Sigmoid colon (tissue), 7 donors: ENCODE measurements around the gene FLNA. TPM values are rescaled to one million over a fixed set of nuclear protein-coding genes. Genes with fewer than 3 reads are reported as not detected.

Experiments used
- DNase-seq: peaks from one replicate; pipeline ENCODE4 v3.0.0-alpha.2; 2019
- H3K27ac ChIP-seq, 4 donors: fragments of 200-600 bp; sonication (generic); one replicate each; pipeline ENCODE4 v1.5.1; 2016 to 2019; ENCODE audit warnings: mild to moderate bottlenecking in 1 of 4
- H3K27me3 ChIP-seq, 3 donors: fragments of 200-600 bp; sonication (generic); one replicate each; pipeline ENCODE4 v1.5.1; 2019; ENCODE audit warnings: mild to moderate bottlenecking in 1 of 3
- H3K36me3 ChIP-seq, 4 donors: fragments of 200-600 bp; sonication (generic); one replicate each; pipeline ENCODE4 v1.5.1; 2016 to 2019
- H3K4me1 ChIP-seq, 4 donors: fragments of 200-600 bp; sonication (generic); one replicate each; pipeline ENCODE4 v1.5.1; 2017 to 2019
- H3K4me3 ChIP-seq, 4 donors: fragments of 200-600 bp; sonication (generic); one replicate each; pipeline ENCODE4 v1.5.1; 2017 to 2019; ENCODE audit warnings: mild to moderate bottlenecking in 2 of 4, moderate library complexity in 1 of 4
- H3K9me3 ChIP-seq, 4 donors: fragments of 200-600 bp in 3 of 4; sonication (generic) in 3 of 4; one replicate each; pipeline versions ENCODE4 v1.5.1 to v1.6.1; 2013 to 2019
- EP300 ChIP-seq, 4 donors: sonication (generic); formaldehyde crosslinking; IDR thresholded peaks; one replicate each; pipeline ENCODE4 v1.6.1; 2017; ENCODE audit warnings: antibody characterized with exemption in 4 of 4
- POLR2A ChIP-seq, 2 donors: fragments of 450-650 bp; IDR thresholded peaks; one replicate each; pipeline ENCODE4 v1.6.1; 2016; ENCODE audit warnings: antibody characterized with exemption in 2 of 2, mild to moderate bottlenecking in 2 of 2, moderate library complexity in 2 of 2
- POLR2AphosphoS5 ChIP-seq, 4 donors: sonication (generic); formaldehyde crosslinking; IDR thresholded peaks; one replicate each; pipeline ENCODE4 v1.6.1; 2017; ENCODE audit warnings: antibody characterized with exemption in 4 of 4
- WGBS, 2 donors: extraction: QIAGEN DNeasy Blood & Tissue Kit; methylation state at CpG; one replicate each; pipeline ENCODE4 v1.1.7; 2013; 5-methylcytosine and 5-hydroxymethylcytosine counted together
- intact Hi-C: fragments of 100-400 bp; cut with DNase I; formaldehyde crosslinking; loops from one replicate; pipeline ENCODE4 v1.15.1; 2023
- polyA plus RNA-seq, 3 donors: library from polyadenylated mRNA; stranded (reverse); fragments of 200-250 nt; gene quantifications; one replicate each; pipeline ENCODE4 v1.2.3, GENCODE V29; 2013
- total RNA-seq, 4 donors: library from RNA; depleted of rRNA; stranded (reverse); fragments of >200 nt; gene quantifications; one replicate each; pipeline ENCODE4 v1.1.0, GENCODE V29; 2016
- TF ChIP-seq, protein P1 (sequence below), 4 experiments: fragments of 450-650 bp in 3 of 4; fragments of 200-600 bp in 1 of 4; IDR thresholded peaks; one replicate each; pipeline ENCODE4 v1.5.1; 2016 to 2019; ENCODE audit warnings: antibody characterized with exemption in 4 of 4, mild to moderate bottlenecking in 3 of 4, moderate library complexity in 2 of 4
- donor health status: healthy with polysubstance abuse.
- donor health status: Bipolar disorder and iron deficiency.
- donor health status: healthy.

FLNA gene
- total and polyA plus RNA-seq, 7 donors, result 27.0 to 9,435 (median 2,494) TPM

DNA sequence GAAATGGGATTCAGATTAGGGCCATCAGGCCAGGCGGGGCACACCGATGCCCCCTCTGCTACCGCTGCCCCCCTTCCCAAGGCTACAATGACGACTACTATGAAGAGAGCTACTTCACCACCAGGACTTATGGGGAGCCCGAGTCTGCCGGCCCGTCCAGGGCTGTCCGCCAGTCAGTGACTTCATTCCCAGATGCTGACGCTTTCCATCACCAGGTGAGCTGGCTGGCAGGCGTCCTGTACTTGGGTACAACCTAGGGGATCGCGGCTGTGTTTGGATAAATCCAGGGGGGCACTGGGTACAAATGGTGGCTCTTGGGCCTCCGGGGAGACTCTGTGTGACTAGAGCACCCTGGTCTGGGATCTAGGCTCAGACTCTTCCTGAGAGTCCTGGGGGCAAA lies 5.7 kb upstream of the FLNA start:
- WGBS, 2 donors, result 25 to 49% methylated on average over 13 of the region's 13 CpGs
- TF ChIP-seq EP300 (IDR thresholded peaks at IDR 0.05) (no peak), POLR2A (IDR thresholded peaks at IDR 0.05) (no peak), POLR2AphosphoS5 (IDR thresholded peaks at IDR 0.05) (peak in 1 of 4 donors; percentile 21)
- TF ChIP-seq, protein P1, sequence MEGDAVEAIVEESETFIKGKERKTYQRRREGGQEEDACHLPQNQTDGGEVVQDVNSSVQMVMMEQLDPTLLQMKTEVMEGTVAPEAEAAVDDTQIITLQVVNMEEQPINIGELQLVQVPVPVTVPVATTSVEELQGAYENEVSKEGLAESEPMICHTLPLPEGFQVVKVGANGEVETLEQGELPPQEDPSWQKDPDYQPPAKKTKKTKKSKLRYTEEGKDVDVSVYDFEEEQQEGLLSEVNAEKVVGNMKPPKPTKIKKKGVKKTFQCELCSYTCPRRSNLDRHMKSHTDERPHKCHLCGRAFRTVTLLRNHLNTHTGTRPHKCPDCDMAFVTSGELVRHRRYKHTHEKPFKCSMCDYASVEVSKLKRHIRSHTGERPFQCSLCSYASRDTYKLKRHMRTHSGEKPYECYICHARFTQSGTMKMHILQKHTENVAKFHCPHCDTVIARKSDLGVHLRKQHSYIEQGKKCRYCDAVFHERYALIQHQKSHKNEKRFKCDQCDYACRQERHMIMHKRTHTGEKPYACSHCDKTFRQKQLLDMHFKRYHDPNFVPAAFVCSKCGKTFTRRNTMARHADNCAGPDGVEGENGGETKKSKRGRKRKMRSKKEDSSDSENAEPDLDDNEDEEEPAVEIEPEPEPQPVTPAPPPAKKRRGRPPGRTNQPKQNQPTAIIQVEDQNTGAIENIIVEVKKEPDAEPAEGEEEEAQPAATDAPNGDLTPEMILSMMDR (IDR thresholded peaks at IDR 0.05), result no peak
- peak; percentile 75 for DNase-seq
- Histone ChIP-seq H3K4me3 (peak overlapping the region; percentile 55 to 86 (median 77)), H3K36me3 (peaks cover 0 to 4% (median 0%) of the 10 kb centered on the region in 4 donors), H3K27me3 (no peaks in the 10 kb centered on the region), H3K4me1 (peaks cover 0 to 48% (median 30%) of the 10 kb centered on the region in 4 donors), H3K27ac (peak overlapping the region; percentile 90 to 100 (median 96)), H3K9me3 (no peaks in the 10 kb centered on the region)
- intact Hi-C loops, result no loop called here

DNA sequence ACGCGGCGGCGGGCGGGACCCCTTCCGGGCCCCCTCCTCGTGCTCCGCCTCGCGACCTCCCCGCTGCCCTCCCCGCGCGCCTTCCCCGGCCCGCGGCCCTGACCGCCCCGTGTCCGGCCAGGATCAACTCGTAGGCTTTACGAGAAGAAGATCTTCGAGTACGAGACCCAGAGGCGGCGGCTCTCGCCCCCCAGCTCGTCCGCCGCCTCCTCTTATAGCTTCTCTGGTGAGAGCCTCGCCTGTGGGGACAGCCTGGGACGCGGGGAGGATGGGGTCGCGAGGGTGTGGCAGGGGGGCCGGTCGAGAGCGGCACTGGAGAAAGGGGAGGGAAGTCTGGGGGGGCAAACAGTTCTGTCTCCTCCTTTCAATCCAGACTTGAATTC lies 5.1 kb upstream of the FLNA start:
- WGBS, 2 donors, result 1% methylated on average over 38 of the region's 38 CpGs
- peak overlapping the region; percentile 90 to 100 (median 96) for H3K27ac ChIP-seq
- H3K4me1 ChIP-seq, result peaks cover 0 to 46% (median 30%) of the 10 kb centered on the region in 4 donors
- no peak for DNase-seq
- TF ChIP-seq, protein P1 (IDR thresholded peaks at IDR 0.05), result no peak
- no peak for TF ChIP-seq POLR2AphosphoS5 (IDR thresholded peaks at IDR 0.05)
- TF ChIP-seq POLR2A (IDR thresholded peaks at IDR 0.05), result no peak
- TF ChIP-seq EP300 (IDR thresholded peaks at IDR 0.05), result no peak
- no peaks in the 10 kb centered on the region for H3K9me3 ChIP-seq
- peaks cover 0 to 4% (median 0%) of the 10 kb centered on the region in 4 donors for H3K36me3 ChIP-seq
- H3K27me3 ChIP-seq, result no peaks in the 10 kb centered on the region
- intact Hi-C loops, result no loop called here
- H3K4me3 ChIP-seq, result peak overlapping the region; percentile 55 to 86 (median 77)

DNA sequence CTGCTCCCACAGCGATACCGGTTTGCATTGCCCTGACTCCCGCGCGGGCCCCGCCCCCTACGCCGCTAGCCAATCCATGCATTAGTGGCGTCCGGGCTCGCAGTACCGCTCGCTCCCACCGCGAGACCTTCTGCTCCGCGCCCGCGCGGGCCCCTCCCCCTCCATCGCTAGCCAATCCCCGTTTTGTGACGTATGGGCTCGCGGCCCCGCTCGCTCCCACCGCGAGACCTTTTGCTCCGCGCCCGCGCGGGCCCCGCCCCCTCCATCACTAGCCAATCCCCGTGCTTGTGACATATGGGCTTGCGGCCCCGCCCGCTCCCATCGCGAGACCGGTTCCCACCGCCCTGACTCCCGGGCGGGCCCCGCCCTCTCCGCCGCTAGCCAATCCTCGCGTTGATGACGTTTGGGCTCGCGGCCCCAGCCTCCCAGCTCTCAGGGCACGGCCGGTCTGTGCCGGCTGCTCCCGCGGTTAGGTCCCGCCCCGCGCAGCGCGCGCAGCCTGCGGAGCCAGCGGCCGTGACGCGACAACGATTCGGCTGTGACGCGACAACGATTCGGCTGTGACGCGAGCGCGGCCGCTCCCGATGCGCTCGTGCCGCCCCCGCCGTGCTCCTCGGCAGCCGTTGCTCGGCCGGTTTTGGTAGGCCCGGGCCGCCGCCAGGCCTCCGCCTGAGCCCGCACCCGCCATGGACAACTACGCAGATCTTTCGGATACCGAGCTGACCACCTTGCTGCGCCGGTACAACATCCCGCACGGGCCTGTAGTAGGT lies 4.5 kb upstream of the FLNA start, which contains the start of gene EMD:
EMD (plus strand) TSS at position 497 of the 770 bp plus-strand sequence; CDS start at position 687, 190 bp downstream.
- H3K27ac ChIP-seq, result peak within 1 kb of the TSS; percentile 98 to 100 (median 98)
- 0 to 1% methylated on average over 103 of the region's 103 CpGs for WGBS, 2 donors
- peak; percentile 99 for DNase-seq
- no peaks in the 10 kb centered on the region for H3K27me3 ChIP-seq
- peaks cover 0 to 4% (median 0%) of the 10 kb centered on the region in 4 donors for H3K36me3 ChIP-seq
- no peaks in the 10 kb centered on the region for H3K9me3 ChIP-seq
- H3K4me3 ChIP-seq, result peak within 1 kb of the TSS; percentile 55 to 86 (median 77)
- peaks cover 0 to 40% (median 27%) of the 10 kb centered on the region in 4 donors for H3K4me1 ChIP-seq
- intact Hi-C loops, result no loop called here
- TF ChIP-seq, protein P1 (IDR thresholded peaks at IDR 0.05), result no peak
- TF ChIP-seq POLR2A (IDR thresholded peaks at IDR 0.05) (peak; percentile 71 to 82), EP300 (IDR thresholded peaks at IDR 0.05) (peak in 2 of 4 donors; percentile 17 to 45), POLR2AphosphoS5 (IDR thresholded peaks at IDR 0.05) (peak in 3 of 4 donors; percentile 89 to 96 (median 92))

DNA sequence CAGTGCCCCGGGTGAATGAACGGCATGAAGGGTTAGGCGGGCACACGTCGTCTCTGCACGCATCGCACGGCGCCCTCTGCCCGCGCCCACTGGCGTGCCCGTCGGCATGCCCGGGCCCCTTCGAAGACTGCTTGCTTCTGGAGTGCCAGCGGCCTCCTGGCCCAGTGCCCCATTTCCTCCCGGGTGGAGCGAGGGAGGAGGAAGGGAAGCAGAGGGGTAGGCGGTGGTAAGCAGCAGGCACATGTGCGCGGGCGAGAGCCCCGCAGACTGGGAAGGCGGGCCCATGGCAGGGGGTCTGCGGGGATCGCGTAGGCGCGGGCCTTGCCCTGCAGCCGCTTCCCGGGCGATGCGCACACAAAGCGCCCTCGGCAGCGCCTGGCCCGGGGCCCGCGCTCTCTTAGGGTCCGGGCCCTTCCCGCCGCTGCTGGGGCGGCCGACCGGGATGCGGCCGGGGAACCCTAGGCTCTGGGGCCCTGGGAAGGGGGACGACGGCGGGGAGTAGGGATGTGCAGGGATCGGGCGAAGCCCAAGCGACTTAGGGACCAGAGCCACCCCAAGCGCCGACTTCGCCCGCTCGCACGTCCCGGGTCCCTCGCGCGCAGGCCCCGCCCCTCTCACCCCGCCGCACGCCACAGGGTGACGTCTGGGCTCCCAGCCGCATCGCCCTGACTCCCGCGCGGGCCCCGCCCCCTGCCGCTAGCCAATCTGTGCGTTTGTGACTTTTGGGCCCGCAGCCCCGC lies 3.8 kb upstream of the FLNA start:
- Histone ChIP-seq H3K36me3 (peaks cover 0 to 4% (median 0%) of the 10 kb centered on the region in 4 donors), H3K9me3 (no peaks in the 10 kb centered on the region), H3K27ac (peak overlapping the region; percentile 98 to 99 (median 98)), H3K4me1 (peaks cover 0 to 33% (median 20%) of the 10 kb centered on the region in 4 donors), H3K4me3 (peak overlapping the region; percentile 40 to 59 (median 53)), H3K27me3 (peaks cover 0 to 5% (median 0%) of the 10 kb centered on the region in 3 donors)
- WGBS, 2 donors, result 0% methylated on average over 79 of the region's 79 CpGs
- intact Hi-C loops, result no loop called here
- TF ChIP-seq POLR2AphosphoS5 (IDR thresholded peaks at IDR 0.05) (peak in 3 of 4 donors; percentile 91 to 93 (median 92)), POLR2A (IDR thresholded peaks at IDR 0.05) (peak; percentile 55 to 69), EP300 (IDR thresholded peaks at IDR 0.05) (peak in 1 of 4 donors; percentile 29)
- TF ChIP-seq, protein P1 (IDR thresholded peaks at IDR 0.05), result no peak
- peak; percentile 90 for DNase-seq
